Caki2 (cell line): Measurements from ENCODE around the gene CERS6. TPM values are rescaled to one million over a fixed set of nuclear protein-coding genes. Genes with fewer than 3 reads are reported as not detected.
"Not testable (repeated sequence)": the region's sequence is repeated elsewhere in the genome, so short reads cannot be mapped to it uniquely, and the experiment has no call there.

Experiments
- DNase-seq: peaks from one replicate; pipeline ENCODE4 v3.0.0-alpha.2; 2015; ENCODE audit warnings: low read depth
- in situ Hi-C: cut with HindIII; loops from 2 replicates; pipeline ENCODE4 v1.10.0; 2016; ENCODE audit warnings: low sequenced_read_pairs, low pct_unique_long_range_greater_than_20kb, mixed read lengths
- total RNA-seq: library from RNA; depleted of rRNA; stranded (reverse); fragments of >200 nt; shearing (Covaris generic); gene quantifications from 2 replicates; pipeline ENCODE4 v1.2.3, GENCODE V29; 2014; ENCODE audit warnings: low replicate concordance

The CERS6 gene
- total RNA-seq, 1 experiment from 2014 or later: 7.2 TPM

DNA sequence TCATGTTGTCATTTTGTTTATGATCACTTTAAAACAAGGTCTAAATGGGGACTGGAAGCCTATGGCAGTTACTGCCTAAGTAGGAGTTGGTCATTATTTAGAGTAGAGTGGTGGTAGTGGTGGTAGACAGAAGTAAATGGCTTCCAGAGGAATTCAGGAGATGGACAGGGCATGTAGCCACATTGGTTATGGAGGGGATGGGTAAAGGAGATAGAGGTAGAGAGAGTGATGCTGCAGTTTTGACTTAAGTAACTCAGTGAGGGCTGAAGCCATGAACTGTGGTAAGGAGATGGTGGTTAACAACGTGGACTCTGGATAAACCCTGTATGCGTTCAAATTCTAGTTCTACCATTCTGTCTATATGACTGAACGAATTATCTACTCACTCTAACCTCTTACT, 284.7 kb downstream of the CERS6 start:
- in situ Hi-C loops: no loop called here
- no peak for DNase-seq

DNA sequence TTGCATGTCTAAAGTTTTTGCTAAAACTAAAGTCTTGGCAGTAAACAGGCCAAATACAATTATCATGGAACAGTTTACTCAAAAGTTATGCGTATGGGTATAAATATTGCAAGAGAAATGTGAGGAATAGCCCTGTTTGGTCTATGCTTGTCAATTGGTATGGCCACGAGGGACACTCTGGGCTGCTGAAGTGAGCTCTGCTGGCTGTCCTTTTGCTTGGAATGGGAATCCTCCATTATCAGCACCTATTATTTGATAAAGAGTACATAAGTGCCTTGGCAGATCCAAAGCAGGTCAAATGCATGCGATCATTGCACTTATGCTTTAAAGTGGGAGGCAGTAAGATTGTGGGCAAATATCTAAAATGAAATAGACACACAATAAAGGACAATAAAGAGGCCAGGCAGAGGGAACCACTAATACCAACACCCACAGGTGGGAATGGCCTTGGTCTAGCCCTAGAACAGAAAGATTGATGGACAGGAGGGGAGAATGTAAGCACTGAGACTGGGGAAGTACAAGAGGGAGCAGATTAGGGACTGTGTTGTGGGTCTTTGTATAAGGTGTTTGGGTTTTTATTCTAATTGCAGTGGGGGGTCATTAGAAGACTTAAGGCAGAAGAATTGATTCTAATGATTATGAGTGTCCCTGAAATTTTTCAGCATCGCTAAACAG, 286.3 kb downstream of the CERS6 start:
- in situ Hi-C loops: no loop called here
- no peak for DNase-seq

DNA sequence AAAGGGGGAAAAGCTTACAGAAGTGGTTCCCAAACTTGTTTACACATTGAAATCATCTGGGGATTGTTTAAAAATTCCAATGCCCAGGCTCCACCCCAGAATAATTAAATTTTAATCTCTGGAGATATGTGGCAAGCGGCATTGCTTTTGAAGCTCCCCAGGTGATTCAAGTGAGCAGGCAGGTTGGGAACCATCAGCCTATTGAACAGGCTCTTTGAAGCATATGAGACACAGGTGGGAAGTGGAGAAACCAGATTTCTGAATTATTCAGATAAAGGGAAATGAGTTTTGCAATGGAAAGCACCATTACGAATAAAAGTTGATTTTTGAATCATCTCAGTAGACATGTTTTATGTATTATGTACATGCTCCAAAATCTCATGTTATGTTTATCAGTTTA, 288.8 kb downstream of the CERS6 start:
- DNase-seq: no peak
- in situ Hi-C loops: no loop called here

DNA sequence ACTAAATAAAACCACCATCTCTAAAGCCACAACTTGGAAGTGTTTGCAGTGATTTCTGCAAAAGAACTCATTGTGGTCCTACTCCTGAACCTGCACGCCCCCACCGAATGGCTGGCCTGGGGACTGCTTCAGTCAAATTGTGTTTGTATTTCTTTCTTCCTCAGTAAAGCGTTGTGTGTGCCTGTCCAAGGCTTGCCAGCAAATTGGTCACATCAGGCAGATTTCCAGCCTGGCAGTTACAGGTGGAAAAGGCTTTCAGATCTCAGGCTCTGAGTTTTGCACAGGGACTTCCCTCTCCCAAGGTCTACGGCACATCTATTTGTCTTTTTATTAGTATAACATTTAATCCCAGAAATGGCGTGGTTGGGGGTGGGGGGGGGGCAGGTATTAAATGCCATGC, 292.4 kb downstream of the CERS6 start:
- in situ Hi-C loops: no loop called here
- DNase-seq: no peak

DNA sequence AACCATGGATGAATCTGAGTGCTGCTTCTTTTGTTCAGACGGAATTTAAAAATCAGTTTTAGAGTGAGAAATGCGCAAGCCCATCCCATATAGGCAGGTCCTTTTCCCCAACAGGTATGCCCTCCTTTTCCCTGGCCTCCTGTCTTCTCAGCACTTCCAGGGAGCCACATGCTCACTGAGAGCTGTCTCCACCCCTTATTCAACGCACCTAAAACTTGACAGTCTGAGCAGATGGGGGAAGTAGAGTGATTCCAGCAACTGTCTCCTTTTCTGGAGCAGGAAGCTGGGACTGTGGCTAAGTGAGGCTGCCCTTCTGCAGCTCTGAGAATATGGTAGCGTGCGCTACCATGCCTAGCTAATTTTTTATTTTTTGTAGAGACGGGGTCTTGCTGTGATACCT, 293.2 kb downstream of the CERS6 start:
- in situ Hi-C loops: no loop called here

DNA sequence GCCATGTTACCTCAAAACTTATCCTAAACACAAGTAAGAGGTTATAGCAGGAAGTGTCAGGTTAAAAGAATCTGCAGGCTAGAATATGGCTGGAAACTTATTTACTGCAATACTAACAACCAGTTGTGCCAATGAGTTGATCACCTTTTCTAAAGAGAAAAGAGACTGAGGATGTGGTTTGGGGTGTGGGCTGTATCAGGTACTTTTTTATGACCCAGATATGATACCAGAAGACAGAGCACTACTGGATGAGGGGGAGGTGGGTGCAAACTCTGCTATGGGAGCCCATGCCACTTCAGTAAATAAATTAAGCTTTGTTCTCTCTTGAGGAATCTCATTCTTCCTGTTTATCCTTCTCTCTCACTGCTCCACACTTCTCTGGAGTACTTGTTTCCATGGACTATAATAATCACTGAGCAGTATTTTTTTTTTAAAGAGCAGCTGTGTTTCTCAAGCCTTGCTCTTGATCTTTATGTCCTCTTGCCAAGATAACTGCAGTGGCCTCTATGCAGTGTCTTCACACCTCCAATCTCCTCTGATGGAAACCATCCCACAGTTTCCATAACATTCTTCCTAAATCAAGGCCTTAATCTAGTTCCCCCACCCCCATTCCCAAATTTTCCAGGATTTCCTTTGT, 295.1 kb downstream of the CERS6 start:
- in situ Hi-C loops: no loop called here

More for the DNA sequence above, 293.2 kb downstream of the CERS6 start:
- DNase-seq: no peak

DNA sequence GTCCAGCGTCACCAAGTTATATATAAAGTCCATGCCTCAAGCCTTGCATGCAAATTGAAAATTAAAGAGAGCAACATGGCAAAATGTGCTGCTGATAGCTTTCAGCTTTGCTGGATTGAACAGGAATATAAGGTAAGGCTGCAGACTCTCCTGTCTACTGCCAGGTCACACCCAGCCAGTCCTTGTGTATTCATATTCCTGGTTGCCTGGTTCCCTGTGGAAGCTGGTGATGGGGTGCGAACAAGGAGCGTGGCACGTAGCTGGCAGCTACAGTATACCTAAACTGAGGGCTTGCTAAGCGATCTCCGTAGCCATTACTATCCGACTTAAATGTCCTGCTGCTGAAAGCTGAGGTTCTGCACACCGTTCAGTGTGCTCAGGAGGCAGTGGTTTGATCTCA, 296.3 kb downstream of the CERS6 start:
- DNase-seq: no peak
- in situ Hi-C loops: no loop called here

More for the DNA sequence above, 295.1 kb downstream of the CERS6 start:
- DNase-seq: no peak

DNA sequence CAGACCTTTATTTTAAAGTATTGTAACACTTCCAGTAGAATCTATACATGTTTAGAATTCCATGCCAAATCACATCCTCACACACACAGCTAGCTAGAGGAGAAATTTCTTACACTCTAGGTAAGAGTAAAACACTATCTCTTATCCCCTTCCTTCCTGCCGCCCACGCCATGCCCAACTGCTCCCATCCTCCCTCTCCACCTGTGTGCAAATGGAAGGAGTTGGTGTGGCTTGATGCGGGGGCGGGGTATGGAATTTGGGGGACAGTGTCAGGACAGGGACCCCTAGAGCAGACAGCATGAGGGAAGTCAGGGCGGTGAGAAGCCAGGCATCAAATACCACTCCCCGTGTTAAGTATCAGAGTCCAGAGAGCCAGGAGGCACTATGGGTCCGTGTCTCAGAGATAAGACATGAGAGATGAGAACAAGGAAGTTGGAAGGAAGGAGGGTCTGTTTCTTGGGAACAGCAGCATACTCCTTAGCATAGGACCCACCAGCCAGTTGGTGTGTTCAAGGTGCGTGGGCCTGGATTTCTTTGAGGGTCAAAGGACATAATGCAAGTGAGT, 297.8 kb downstream of the CERS6 start:
- DNase-seq: no peak
- in situ Hi-C loops: no loop called here

DNA sequence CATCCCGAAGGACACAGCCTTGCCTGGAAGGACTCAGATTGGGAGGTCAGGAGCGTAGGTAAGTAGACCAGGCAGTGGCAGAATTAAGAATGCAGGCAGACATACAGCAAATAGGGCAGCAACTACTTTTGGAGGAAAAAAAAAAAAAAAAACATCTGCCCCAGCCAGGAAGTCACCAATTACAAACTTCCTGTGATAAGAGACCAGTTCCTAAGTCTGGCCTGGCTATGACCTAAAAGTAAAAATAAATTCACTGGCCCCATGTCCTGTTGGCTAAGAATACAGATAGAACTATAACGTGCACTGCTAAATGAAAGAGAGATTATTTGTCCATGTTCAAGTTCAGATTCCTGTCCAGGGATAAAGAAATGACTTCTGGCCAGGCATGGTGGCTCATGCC, 301.2 kb downstream of the CERS6 start:
- no peak for DNase-seq
- in situ Hi-C loops: no loop called here

DNA sequence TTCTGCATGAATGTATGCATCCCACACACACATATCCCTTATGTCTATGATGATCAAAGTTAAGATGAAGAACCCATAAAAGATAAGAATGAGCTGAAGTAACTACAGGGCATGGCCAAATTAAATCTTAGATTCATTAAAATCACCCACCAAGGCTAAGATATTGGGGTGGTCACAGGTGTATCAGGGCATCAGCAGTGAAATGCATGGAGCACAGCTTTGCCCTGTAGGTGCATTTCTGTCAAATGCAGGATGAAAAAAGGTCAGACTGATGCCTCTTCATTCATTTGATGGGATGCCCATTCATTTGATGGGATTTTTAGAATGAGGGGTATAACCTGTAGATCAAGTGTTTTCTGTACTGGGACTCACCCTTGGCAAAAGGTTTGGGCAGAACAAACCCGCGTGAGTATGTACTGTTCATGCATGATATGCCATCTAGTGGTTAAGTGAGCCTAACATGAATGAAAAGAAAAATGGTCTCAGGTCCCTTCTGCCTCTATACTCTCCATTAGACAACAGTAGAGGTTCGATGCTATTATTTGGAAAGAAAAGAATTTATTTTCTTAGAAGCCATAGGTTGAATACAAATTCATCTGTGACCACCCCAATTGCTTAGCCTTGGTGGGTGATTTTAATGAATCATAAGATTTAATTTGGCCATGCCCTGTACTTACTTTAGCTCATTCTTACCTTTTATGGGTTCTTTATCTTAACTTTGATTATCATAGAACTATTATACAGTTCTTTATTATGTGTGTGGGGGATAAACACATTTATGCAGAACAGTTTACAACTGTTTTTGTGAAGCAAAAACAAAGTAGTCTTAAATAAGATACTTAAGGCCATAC, 303.1 kb downstream of the CERS6 start:
- in situ Hi-C loops: no loop called here
- DNase-seq: peak; percentile 28

DNA sequence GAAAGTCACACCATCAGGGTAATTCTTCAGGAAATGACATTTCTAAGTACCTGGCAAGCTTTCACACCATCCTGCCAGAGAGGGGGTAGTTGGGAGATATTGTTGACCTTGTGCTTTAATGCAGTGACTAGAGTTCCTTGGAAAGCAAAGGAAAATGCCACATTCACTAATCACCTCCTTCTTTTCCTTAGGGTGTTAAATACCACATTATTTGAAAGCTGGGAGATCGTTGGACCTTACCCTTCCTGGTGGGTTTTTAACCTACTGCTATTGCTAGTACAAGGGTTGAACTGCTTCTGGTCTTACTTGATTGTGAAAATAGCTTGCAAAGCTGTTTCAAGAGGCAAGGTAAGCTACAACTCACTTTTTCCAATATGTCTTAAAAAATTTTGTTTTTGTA, 309.3 kb downstream of the CERS6 start:
- DNase-seq: no peak
- in situ Hi-C loops: no loop called here

DNA sequence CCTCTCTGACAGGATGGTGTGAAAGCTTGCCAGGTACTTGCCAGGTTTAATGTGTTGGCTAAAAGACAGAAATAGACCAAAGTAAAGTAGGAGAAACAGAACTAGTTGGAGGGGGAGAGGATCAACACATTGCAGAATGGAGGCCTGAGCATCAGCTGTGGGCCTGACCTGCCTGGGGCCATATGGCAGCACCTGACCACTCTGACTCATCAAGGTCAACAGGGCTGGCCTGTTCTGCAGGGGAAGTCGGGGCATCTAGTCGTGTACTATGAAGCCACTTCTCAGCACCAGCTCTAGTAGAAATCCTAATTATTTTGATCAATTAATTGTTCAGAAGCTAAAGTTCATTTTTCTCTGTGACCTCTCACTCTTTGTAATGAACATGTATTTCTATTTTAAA, 310.5 kb downstream of the CERS6 start:
- in situ Hi-C loops: no loop called here

DNA sequence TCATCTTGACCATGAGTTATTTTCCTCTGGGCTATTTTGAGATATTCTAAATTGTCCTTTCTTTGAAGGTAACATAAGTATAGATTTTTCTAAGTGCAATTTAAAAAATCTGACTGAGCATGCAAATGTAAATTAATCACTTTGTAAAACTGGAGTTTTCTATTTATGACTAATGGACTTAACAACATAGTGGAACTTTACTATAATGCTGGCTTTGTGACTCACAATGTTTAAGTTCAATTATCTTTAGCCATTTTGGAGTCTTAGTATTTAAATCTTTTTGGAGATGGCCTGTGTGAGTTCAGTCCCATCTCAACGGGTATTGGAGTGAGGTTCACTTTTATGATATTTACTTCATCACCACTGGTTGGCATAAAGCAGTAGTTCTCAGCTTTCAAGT, 311.2 kb downstream of the CERS6 start:
- in situ Hi-C loops: no loop called here

More for the DNA sequence above, 310.5 kb downstream of the CERS6 start:
- DNase-seq: no peak

DNA sequence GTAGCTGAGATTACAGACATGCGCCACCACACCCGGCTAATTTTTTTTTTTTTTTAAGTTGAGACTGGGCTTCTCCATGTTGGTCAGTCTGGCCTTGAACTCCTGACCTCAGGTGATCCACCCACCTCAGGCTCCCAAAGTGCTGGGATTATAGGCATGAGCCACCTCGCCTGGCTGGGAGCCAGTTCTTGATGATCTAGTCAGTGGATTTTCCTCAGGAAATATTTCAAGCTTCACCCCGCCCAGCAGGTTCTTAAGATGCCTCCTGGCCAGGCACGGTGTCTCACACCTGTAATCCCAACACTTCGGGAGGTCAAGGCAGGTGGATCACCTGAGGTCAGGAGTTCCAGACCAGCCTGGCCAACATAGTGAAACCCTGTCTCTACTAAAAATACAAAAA, 312.3 kb downstream of the CERS6 start:
- in situ Hi-C loops, DNase-seq: not testable (repeated sequence)

More for the DNA sequence above, 311.2 kb downstream of the CERS6 start:
- no peak for DNase-seq

DNA sequence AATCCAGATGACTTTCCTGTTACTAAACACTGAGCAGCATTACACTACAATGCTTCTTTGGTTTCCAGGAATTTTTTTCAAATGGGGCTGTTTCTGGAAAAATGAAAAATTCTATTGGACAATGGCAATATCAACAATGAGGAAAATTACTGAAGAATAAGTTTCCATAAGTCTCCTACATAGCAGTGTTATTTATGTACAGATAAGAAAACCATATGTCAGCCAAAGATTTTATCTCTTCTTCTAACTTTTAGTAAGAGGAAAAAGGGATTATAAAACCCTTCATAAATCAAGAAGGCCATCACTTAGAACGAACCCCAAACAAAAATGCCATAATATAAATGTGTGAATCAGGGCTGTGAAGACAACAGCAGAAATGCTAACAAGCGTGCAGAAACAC, 314.7 kb downstream of the CERS6 start:
- no peak for DNase-seq
- in situ Hi-C loops: no loop called here

DNA sequence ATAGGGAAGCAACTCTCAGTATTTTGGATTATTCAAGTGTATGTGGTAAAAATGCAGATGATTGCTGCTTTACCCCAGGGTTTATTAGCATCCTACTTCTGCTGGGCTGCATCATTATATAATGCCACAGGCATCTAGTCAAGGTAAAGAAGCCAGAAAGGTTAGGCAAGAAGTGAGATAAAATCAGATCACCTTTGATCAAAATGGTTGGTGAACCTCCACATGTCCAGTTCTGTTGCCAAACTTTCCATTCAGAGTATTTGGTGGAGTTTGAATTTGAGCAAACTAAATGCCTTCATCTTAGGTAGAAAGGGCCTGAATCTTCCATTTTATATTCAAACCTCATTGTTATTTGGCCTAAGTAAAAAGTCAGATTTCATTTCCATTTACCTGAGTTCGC, 316.6 kb downstream of the CERS6 start:
- in situ Hi-C loops: no loop called here
- DNase-seq: no peak

DNA sequence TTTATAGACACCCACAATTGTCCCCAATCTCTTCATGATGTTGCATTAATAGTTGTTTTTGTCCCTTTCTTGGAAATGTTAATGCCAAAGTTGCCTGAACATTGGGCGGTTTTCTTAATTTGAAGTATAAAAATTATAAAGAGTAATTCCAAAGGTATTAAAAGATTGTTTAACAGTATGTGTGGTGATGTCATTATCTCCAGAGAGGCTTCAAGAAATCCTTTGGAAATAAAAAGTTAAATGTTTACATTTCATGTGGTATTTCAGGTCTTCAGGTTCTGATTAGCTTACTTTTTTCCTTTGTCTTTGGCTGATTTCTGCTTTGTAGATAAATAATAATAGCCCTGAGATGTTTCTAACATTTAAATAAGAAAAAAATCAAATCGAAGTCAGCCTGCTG, 317.1 kb downstream of the CERS6 start:
- in situ Hi-C loops: no loop called here
- DNase-seq: no peak

DNA sequence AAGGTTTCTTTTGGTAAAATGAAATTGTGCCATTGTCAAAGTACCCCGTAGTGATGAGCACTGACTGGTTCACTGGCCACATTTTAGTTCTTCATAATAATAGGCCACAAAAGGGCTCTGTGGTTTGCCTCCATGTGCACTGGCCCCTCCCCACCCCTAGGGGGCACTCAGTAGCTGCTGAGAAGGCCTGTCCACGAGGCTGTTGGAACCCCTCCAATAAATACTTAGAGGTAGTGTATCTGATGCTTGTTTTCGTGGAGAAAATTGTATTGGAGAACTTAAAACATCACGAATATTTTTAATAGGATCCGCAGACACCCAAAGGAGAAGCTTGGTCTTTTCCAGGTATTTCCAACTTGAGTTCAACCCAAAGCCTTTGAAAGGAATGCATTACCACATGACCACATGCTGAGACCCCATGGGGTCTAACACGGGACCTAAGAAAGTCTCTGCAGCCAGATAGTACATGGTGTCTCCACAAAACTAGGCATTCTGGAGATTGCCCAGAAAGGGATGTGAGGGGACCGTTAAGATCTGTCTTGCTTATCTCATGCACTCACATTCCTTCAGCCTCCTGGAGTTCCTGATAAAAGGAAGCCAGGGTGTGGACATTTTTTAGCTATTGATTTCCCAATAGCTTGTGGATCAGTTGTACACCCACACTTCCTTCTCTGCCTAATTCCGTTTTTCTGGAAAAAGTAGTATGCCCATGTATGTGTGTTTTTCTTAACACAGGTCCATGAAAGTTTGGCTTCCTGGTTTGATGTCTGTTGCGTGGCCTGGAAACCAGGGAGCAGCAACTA, 317.8 kb downstream of the CERS6 start:
- in situ Hi-C loops: no loop called here
- DNase-seq: peak; percentile 34
